Mucosa of stomach (tissue), 1 donor: Measurements from ENCODE around the gene CCDC54.

Experiments
- H3K27me3 ChIP-seq: one replicate; pipeline ENCODE4 v1.7.0; 2013; ENCODE audit warnings: mild to moderate bottlenecking, low read length; ENCODE audit not compliant: control insufficient read depth, insufficient read depth
- H3K36me3 ChIP-seq: one replicate; pipeline ENCODE4 v1.7.0; 2013; ENCODE audit warnings: low read length; ENCODE audit not compliant: control insufficient read depth, insufficient read depth
- H3K4me1 ChIP-seq: one replicate; pipeline ENCODE4 v1.7.0; 2013; ENCODE audit warnings: mild to moderate bottlenecking, low read length; ENCODE audit not compliant: control insufficient read depth, insufficient read depth
- H3K4me3 ChIP-seq: one replicate; pipeline ENCODE4 v1.7.0; 2013; ENCODE audit warnings: low read length
- H3K9ac ChIP-seq: one replicate; pipeline ENCODE4 v1.7.0; 2013; ENCODE audit warnings: mild to moderate bottlenecking, low read length, moderate library complexity
- H3K9me3 ChIP-seq: one replicate; pipeline ENCODE4 v1.7.0; 2013; ENCODE audit warnings: mild to moderate bottlenecking, low read length, moderate library complexity; ENCODE audit not compliant: control insufficient read depth
- donor health status: Pancreatic carcinoma.

CCDC54 gene

DNA sequence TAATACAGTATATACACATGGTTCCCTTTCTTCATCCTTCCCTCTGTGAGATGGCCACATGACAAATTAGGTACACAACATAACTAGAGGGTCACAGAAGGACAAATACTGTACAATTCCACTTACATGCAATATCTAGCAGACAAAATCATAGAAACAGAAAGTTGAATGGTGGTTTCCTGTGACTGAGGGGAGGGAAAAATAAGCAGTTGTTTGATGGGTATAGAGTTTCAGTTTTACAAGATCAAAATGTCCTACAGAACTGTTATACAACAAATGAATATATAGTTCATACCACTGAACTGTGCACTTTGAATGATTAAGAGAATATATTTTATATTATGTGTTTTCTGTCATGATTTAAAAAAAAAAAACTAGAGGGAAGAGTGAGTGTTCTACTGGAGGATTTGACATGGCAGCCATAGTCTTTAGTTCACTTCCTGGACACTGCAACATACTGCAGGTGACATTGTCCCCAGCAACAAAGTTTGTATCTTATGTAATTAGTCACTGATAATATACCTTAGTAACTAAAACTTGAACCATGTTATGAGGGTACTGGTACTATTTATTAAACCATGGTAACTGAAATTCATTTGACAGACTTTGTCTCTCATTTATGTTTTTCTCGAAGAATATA is 37.2 kb downstream of the CCDC54 start:
- no peak overlapping the region for H3K9ac ChIP-seq
- H3K4me1 ChIP-seq = no peaks in the 10 kb centered on the region
- no peaks in the 10 kb centered on the region for H3K27me3 ChIP-seq
- no peaks in the 10 kb centered on the region for H3K9me3 ChIP-seq
- H3K36me3 ChIP-seq = no peaks in the 10 kb centered on the region
- no peak overlapping the region for H3K4me3 ChIP-seq

DNA sequence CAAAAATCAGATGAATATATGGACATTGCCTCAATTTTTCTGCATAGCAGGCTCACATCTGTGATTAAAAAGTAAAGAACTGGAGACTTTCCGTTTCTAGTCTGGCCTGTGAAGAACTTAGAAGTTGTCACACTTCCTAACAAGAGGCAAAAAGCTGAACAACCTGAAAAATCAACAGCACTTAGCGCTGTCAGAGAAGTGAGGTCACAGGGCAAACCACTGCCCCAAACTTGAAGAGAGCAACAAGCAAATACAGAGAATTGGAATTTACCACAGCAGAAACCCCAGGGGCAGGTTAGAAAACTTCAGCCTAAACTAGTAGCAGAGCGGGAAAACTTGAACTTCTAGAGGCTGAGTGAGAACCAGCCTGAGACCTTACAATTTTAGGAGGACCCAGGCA is 38.9 kb downstream of the CCDC54 start:
- H3K36me3 ChIP-seq = no peaks in the 10 kb centered on the region
- no peaks in the 10 kb centered on the region for H3K9me3 ChIP-seq
- no peaks in the 10 kb centered on the region for H3K4me1 ChIP-seq
- H3K27me3 ChIP-seq = no peaks in the 10 kb centered on the region
- no peak overlapping the region for H3K4me3 ChIP-seq
- no peak overlapping the region for H3K9ac ChIP-seq

DNA sequence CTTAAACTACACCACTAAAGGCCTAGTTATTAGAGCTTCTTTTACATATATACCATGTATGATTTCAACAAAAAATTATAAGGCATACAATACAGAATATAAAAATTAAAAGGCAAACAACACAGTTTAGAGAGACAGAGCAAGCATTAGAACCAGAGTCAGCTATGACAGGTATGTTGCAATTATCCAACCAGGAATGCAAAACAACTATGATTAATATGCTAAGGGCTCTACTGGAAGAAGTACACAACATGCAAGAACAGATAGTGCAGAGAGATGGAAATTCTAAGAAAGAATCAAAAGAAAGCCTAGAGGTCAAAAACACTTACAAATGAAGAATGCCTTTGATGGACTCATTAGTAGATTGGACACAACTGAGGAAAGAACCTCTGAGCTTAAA is 39.6 kb downstream of the CCDC54 start:
- H3K4me1 ChIP-seq = no peaks in the 10 kb centered on the region
- H3K4me3 ChIP-seq = no peak overlapping the region
- H3K9ac ChIP-seq = no peak overlapping the region
- H3K9me3 ChIP-seq = no peaks in the 10 kb centered on the region
- no peaks in the 10 kb centered on the region for H3K27me3 ChIP-seq
- H3K36me3 ChIP-seq = no peaks in the 10 kb centered on the region

DNA sequence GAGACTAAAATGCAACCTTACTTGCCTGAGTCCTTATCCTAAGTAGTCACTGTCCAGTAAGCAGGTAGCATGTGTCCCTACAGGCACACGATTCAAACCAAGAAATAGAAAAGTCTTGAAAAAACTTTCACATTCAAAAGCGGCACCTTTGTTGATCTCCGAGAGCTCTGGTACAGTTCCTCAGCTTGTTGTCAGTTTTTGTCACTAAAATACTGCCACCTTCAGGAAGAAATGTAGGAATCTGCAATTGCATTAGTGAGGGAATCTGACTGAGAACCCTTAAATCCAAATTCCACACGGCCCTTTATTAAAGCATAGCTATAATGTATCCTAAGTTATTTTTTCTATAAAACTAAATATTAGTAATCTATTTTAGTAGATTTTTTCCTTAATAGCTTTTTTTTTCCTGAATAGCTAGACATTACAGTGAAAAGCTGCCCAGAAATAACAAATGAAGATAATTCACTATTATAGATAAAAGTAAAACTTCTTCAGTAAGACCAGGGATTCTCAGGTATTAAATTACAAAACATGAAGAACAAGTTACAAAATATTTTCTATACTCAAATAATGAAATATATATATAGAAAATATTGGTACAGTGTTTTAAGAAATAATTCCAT is 44.0 kb downstream of the CCDC54 start:
- Histone ChIP-seq H3K4me3 (no peak overlapping the region), H3K36me3 (no peaks in the 10 kb centered on the region), H3K4me1 (no peaks in the 10 kb centered on the region), H3K27me3 (no peaks in the 10 kb centered on the region), H3K9me3 (no peaks in the 10 kb centered on the region), H3K9ac (no peak overlapping the region)

DNA sequence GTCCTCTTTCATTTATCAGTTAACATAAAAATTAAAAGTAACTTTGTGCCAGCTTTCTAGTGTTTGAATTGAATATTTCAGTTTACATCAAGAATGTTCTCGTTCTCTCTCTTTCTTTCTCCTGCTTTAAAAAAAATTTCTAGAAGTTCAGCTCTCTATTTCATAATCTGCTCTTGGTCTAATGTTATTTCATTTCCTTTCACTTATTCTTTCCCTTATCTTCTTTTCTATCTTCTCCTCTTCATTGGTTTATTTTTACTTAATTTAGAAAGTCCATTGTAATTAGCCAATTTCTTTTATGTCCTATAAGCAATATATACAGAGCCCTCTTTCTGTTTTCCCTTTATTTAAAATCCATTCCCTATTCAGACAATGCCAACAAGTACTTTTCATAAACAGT is 44.6 kb downstream of the CCDC54 start:
- Histone ChIP-seq H3K4me1 (no peaks in the 10 kb centered on the region), H3K36me3 (no peaks in the 10 kb centered on the region), H3K27me3 (no peaks in the 10 kb centered on the region), H3K9me3 (no peaks in the 10 kb centered on the region), H3K4me3 (no peak overlapping the region), H3K9ac (no peak overlapping the region)

DNA sequence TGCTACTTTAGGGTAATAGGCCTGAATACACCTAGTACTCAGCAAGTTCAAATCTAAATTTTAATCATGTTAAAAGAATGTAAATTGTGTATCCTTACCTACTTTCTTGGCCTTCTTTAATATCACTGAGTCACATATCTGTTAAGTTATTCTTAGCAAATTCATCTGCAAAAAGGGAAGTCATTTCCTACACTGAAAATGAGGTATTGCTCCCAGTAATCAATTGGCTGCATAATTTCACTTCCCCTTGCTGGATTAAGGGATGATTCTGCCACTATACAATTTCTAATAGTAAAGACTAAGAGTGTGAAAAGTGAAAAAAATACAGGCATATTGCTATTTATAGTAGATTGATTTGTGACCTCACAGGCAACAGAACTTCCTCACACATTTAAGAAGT is 47.8 kb downstream of the CCDC54 start:
- H3K36me3 ChIP-seq = no peaks in the 10 kb centered on the region
- no peak overlapping the region for H3K9ac ChIP-seq
- H3K27me3 ChIP-seq = peaks cover under 1% of the 10 kb centered on the region
- no peak overlapping the region for H3K4me3 ChIP-seq
- no peaks in the 10 kb centered on the region for H3K9me3 ChIP-seq
- H3K4me1 ChIP-seq = peaks cover 3% of the 10 kb centered on the region

DNA sequence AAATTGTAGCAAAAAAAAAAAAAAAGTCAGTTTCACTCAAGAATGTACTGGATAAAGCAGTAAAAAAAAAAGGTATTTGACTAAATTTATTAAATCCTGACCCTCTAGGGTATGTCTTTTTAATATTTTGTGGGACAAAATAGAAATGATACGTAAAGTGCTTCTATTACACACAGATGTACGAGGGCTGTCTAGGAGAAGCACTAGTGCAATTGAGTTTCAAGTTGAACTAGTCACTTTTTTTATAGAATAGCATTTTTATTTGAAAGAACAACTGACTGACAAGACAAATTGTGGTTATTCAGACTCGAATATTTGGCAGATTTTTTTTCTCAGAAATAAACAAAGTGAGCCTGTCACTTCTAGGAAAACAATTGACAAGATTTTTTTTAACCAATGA is 49.0 kb downstream of the CCDC54 start:
- H3K4me1 ChIP-seq = peaks cover 13% of the 10 kb centered on the region
- H3K4me3 ChIP-seq = no peak overlapping the region
- H3K36me3 ChIP-seq = no peaks in the 10 kb centered on the region
- no peaks in the 10 kb centered on the region for H3K9me3 ChIP-seq
- peaks cover 8% of the 10 kb centered on the region for H3K27me3 ChIP-seq
- no peak overlapping the region for H3K9ac ChIP-seq
